Trophoblast cell (in vitro differentiated cells and primary cell): Measurements from ENCODE around the gene KCNH1. TPM values are rescaled to one million over a fixed set of nuclear protein-coding genes. Genes with fewer than 3 reads are reported as not detected.
A peak's percentile ranks its signal among the peaks of the same experiment; 100 is the strongest.

Experiments
- DNase-seq, 2 donors: peaks; one replicate each; pipeline ENCODE4 v3.0.0-alpha.2; 2016
- H2AFZ ChIP-seq: 2 replicates; pipeline ENCODE4 v1.6.1; 2013; ENCODE audit warnings: low read length, moderate library complexity, mild to moderate bottlenecking; ENCODE audit not compliant: insufficient read depth, poor library complexity
- H2AK5ac ChIP-seq: 2 replicates; pipeline ENCODE4 v1.6.1; 2013; ENCODE audit warnings: mild to moderate bottlenecking, low read length
- H2BK120ac ChIP-seq: 2 replicates; pipeline ENCODE4 v1.6.1; 2013; ENCODE audit warnings: low read length, mild to moderate bottlenecking, moderate library complexity; ENCODE audit not compliant: insufficient read depth, poor library complexity
- H2BK12ac ChIP-seq: 2 replicates; pipeline ENCODE4 v1.6.1; 2013; ENCODE audit warnings: mild to moderate bottlenecking, low read length, moderate library complexity
- H2BK5ac ChIP-seq: 2 replicates; pipeline ENCODE4 v1.6.1; 2013; ENCODE audit warnings: low read length, low read depth, moderate library complexity, mild to moderate bottlenecking; ENCODE audit not compliant: poor library complexity
- H3K14ac ChIP-seq: 2 replicates; pipeline ENCODE4 v1.6.1; 2013; ENCODE audit warnings: mild to moderate bottlenecking, low read length
- H3K18ac ChIP-seq: 2 replicates; pipeline ENCODE4 v1.6.1; 2013; ENCODE audit warnings: mild to moderate bottlenecking, low read length
- H3K23ac ChIP-seq: 2 replicates; pipeline ENCODE4 v1.6.1; 2013; ENCODE audit warnings: low read length
- H3K27ac ChIP-seq: 2 replicates; pipeline ENCODE4 v1.5.1; 2013; ENCODE audit warnings: low read depth, mild to moderate bottlenecking, inconsistent platforms, low read length, moderate library complexity
- H3K27me3 ChIP-seq: 2 replicates; pipeline ENCODE4 v1.6.1; 2013; ENCODE audit warnings: inconsistent platforms, mild to moderate bottlenecking, low read length, moderate library complexity; ENCODE audit not compliant: insufficient read depth
- H3K36me3 ChIP-seq, 2 experiments: 1 replicate in 1 of 2; 2 replicates in 1 of 2; pipeline ENCODE4 v1.6.1; 2013; ENCODE audit warnings: low read length in 2 of 2, mild to moderate bottlenecking in 2 of 2, moderate library complexity in 1 of 2; ENCODE audit not compliant: insufficient read depth in 2 of 2, control insufficient read depth in 1 of 2
- H3K4ac ChIP-seq: 2 replicates; pipeline ENCODE4 v1.6.1; 2013; ENCODE audit warnings: low read depth, mild to moderate bottlenecking, low read length, moderate library complexity
- H3K4me1 ChIP-seq, 2 experiments: 1 replicate in 1 of 2; 2 replicates in 1 of 2; pipeline ENCODE4 v1.6.1; 2013; ENCODE audit warnings: low read length in 2 of 2, mild to moderate bottlenecking in 2 of 2, moderate library complexity in 1 of 2; ENCODE audit not compliant: insufficient read depth in 2 of 2, control insufficient read depth in 1 of 2
- H3K4me2 ChIP-seq: 2 replicates; pipeline ENCODE4 v1.6.1; 2013; ENCODE audit warnings: inconsistent platforms, mild to moderate bottlenecking, low read length, moderate library complexity
- H3K4me3 ChIP-seq: 2 replicates; pipeline ENCODE4 v1.5.1; 2013; ENCODE audit warnings: mild to moderate bottlenecking, low read depth, low read length, inconsistent platforms
- H3K79me1 ChIP-seq: one replicate; pipeline ENCODE4 v1.6.1; 2013; ENCODE audit warnings: low read length
- H3K79me2 ChIP-seq: 2 replicates; pipeline ENCODE4 v1.6.1; 2013; ENCODE audit warnings: low read length, mild to moderate bottlenecking; ENCODE audit not compliant: control insufficient read depth, insufficient read depth, poor library complexity
- H3K9ac ChIP-seq: 2 replicates; pipeline ENCODE4 v1.6.1; 2013; ENCODE audit warnings: mild to moderate bottlenecking, low read length
- H3K9me3 ChIP-seq: 2 replicates; pipeline ENCODE4 v1.6.1; 2013; ENCODE audit warnings: low read depth, mild to moderate bottlenecking, control low read depth, inconsistent platforms, low read length; ENCODE audit not compliant: insufficient read depth
- H4K12ac ChIP-seq: 2 replicates; pipeline ENCODE4 v1.6.1; 2013; ENCODE audit warnings: low read depth, mild to moderate bottlenecking, low read length, moderate library complexity
- H4K8ac ChIP-seq: 2 replicates; pipeline ENCODE4 v1.6.1; 2013; ENCODE audit warnings: low read depth, mild to moderate bottlenecking, low read length, moderate library complexity
- H4K91ac ChIP-seq: one replicate; pipeline ENCODE4 v1.6.1; 2013; ENCODE audit warnings: low read depth, mild to moderate bottlenecking, low read length, moderate library complexity
- WGBS: extraction: QIAGEN DNeasy Blood & Tissue Kit; methylation state at CpG from one replicate; pipeline ENCODE4 v1.1.7; 2013; ENCODE audit warnings: missing lambda C conversion rate; ENCODE audit not compliant: insufficient read length, insufficient coverage; ENCODE audit errors: extremely low coverage; 5-methylcytosine and 5-hydroxymethylcytosine counted together
- polyA plus RNA-seq: library from polyadenylated mRNA; stranded (reverse); fragments of 200-250 nt; gene quantifications from 2 replicates; pipeline ENCODE4 v1.2.3, GENCODE V29; 2013

KCNH1 gene
- 0.38 and 0.40 TPM in 2 replicates for polyA plus RNA-seq

- Histone ChIP-seq H3K9ac (peak within 1 kb of the TSS; percentile 50), H3K4me3 (peak within 1 kb of the TSS; percentile 64), H3K14ac (no peak within 1 kb of the TSS), H2BK120ac (no peak within 1 kb of the TSS), H3K27me3 (peaks cover 14% of the 10 kb centered on the region), H3K79me2 (no peaks in the 10 kb centered on the region), H3K27ac (no peak within 1 kb of the TSS), H3K4me1 (peaks cover 5 to 6% of the 10 kb centered on the region in 2 experiments), H4K12ac (no peak within 1 kb of the TSS), H2BK12ac (no peak within 1 kb of the TSS), H3K36me3 (no peaks in the 10 kb centered on the region), H3K79me1 (no peaks in the 10 kb centered on the region), H3K9me3 (peaks cover 2% of the 10 kb centered on the region), H3K4me2 (peak within 1 kb of the TSS; percentile 95), H2AFZ (no peak within 1 kb of the TSS), H3K4ac (no peak within 1 kb of the TSS), H2AK5ac (no peak within 1 kb of the TSS), H3K18ac (no peak within 1 kb of the TSS), H3K23ac (no peak within 1 kb of the TSS), H2BK5ac (no peak within 1 kb of the TSS), H4K91ac (no peak within 1 kb of the TSS), H4K8ac (no peak within 1 kb of the TSS)
- WGBS, result no CpG with 5 or more reads among the region's 61 CpGs
- DNase-seq, result peak; percentile 39 to 71
These were observed at the start of gene KCNH1 for GRCh38 chr1:211133836-211134669. Gene KCNH1 (minus strand): TSS chr1:211134148. CDS start chr1:211133945, 203 bp downstream.

- no peak for DNase-seq
- Histone ChIP-seq H4K12ac (no peak overlapping the region), H3K9me3 (no peaks in the 10 kb centered on the region), H4K91ac (no peak overlapping the region), H3K18ac (no peak overlapping the region), H3K14ac (no peak overlapping the region), H3K79me2 (no peaks in the 10 kb centered on the region), H3K23ac (no peak overlapping the region), H3K9ac (no peak overlapping the region), H2BK5ac (no peak overlapping the region), H2BK12ac (no peak overlapping the region), H2AK5ac (no peak overlapping the region), H3K4me2 (no peak overlapping the region), H2AFZ (no peak overlapping the region), H3K27me3 (no peaks in the 10 kb centered on the region), H3K4me3 (no peak overlapping the region), H3K4ac (no peak overlapping the region), H3K27ac (no peak overlapping the region), H3K4me1 (no peaks in the 10 kb centered on the region), H2BK120ac (no peak overlapping the region), H4K8ac (no peak overlapping the region), H3K36me3 (no peaks in the 10 kb centered on the region), H3K79me1 (no peaks in the 10 kb centered on the region)
- WGBS, result no CpG with 5 or more reads among the region's 2 CpGs
These were observed 48.8 kb upstream of the KCNH1 start for GRCh38 chr1:211182746-211183145.

GRCh38 chr1:211174375-211174774, 40.4 kb upstream of the KCNH1 start:
- Histone ChIP-seq H3K4me1 (no peaks in the 10 kb centered on the region), H2AFZ (no peak overlapping the region), H3K79me2 (no peaks in the 10 kb centered on the region), H3K14ac (no peak overlapping the region), H4K91ac (no peak overlapping the region), H3K36me3 (no peaks in the 10 kb centered on the region), H3K9me3 (no peaks in the 10 kb centered on the region), H2BK12ac (no peak overlapping the region), H3K27ac (no peak overlapping the region), H4K12ac (no peak overlapping the region), H3K9ac (no peak overlapping the region), H2BK5ac (no peak overlapping the region), H3K4ac (no peak overlapping the region), H3K79me1 (no peaks in the 10 kb centered on the region), H2BK120ac (no peak overlapping the region), H4K8ac (no peak overlapping the region), H3K4me3 (no peak overlapping the region), H3K18ac (no peak overlapping the region), H2AK5ac (no peak overlapping the region), H3K4me2 (no peak overlapping the region), H3K27me3 (no peaks in the 10 kb centered on the region), H3K23ac (no peak overlapping the region)
- WGBS, result no CpG with 5 or more reads among the region's 2 CpGs
- peak; percentile 12 to 47 for DNase-seq

- Histone ChIP-seq H3K23ac (no peak overlapping the region), H3K27ac (no peak overlapping the region), H3K4ac (no peak overlapping the region), H3K18ac (no peak overlapping the region), H4K8ac (no peak overlapping the region), H3K9me3 (peaks cover 6% of the 10 kb centered on the region), H2BK12ac (no peak overlapping the region), H2BK120ac (no peak overlapping the region), H2AFZ (no peak overlapping the region), H3K9ac (no peak overlapping the region), H3K4me3 (no peak overlapping the region), H2AK5ac (no peak overlapping the region), H4K12ac (no peak overlapping the region), H3K79me2 (no peaks in the 10 kb centered on the region), H3K4me2 (no peak overlapping the region), H4K91ac (no peak overlapping the region), H2BK5ac (no peak overlapping the region), H3K4me1 (no peaks in the 10 kb centered on the region), H3K79me1 (no peaks in the 10 kb centered on the region), H3K36me3 (peaks cover 0 to 3% of the 10 kb centered on the region in 2 experiments), H3K27me3 (no peaks in the 10 kb centered on the region), H3K14ac (no peak overlapping the region)
- DNase-seq, result no peak
These were observed 38.7 kb upstream of the KCNH1 start for GRCh38 chr1:211172657-211173056.
